Measurements from ENCODE around the gene PHF2. TPM values are rescaled to one million over a fixed set of nuclear protein-coding genes. Genes with fewer than 3 reads are reported as not detected.

PHF2 gene
- total RNA-seq, 2 experiments from 2014 or later = 20.6 to 23.7 TPM

DNA sequence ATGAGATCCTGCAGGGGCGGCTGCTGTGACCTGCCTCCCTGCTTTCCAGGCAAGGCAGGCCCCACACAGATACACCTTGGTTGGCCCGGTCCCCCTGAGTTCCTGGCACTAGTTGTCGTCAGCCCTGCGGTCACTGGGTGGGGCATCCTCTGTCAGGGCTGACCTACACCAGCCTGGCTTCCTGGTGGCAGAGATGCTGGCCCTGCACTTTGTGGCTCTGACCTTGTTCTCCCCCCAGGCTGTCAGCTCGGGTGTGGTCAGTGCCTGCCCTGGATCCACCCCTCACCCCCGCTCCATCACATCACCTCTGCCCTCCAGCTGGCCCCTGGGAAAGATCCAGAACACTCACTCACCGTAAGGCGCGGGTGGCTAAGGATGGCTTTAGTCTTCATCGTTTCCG, 74.1 kb downstream of the PHF2 start:
- Histone ChIP-seq H3K4me3 (ENCODE audit: low read depth, low read length, poor library complexity, severe bottlenecking) (no peak overlapping the region), H3K4me2 (ENCODE audit: low read length) (no peak overlapping the region)
- CTCF ChIA-PET (ENCODE audit: unreplicated experiment) = no interaction called here

GRCh38 chr9:93651521-93651950, 75.2 kb downstream of the PHF2 start:
- no peak for TF ChIP-seq EZH2phosphoT487 (IDR thresholded peaks at IDR 0.05; ENCODE audit: borderline replicate concordance, low read depth, low read length)
- TF ChIP-seq, protein P1, sequence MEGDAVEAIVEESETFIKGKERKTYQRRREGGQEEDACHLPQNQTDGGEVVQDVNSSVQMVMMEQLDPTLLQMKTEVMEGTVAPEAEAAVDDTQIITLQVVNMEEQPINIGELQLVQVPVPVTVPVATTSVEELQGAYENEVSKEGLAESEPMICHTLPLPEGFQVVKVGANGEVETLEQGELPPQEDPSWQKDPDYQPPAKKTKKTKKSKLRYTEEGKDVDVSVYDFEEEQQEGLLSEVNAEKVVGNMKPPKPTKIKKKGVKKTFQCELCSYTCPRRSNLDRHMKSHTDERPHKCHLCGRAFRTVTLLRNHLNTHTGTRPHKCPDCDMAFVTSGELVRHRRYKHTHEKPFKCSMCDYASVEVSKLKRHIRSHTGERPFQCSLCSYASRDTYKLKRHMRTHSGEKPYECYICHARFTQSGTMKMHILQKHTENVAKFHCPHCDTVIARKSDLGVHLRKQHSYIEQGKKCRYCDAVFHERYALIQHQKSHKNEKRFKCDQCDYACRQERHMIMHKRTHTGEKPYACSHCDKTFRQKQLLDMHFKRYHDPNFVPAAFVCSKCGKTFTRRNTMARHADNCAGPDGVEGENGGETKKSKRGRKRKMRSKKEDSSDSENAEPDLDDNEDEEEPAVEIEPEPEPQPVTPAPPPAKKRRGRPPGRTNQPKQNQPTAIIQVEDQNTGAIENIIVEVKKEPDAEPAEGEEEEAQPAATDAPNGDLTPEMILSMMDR (conservative IDR thresholded peaks at IDR 0.05; ENCODE audit: low read length) = no peak
- BruUV-seq (replicated peaks) = no TSS peak
- Histone ChIP-seq H3K79me2 (ENCODE audit: insufficient read depth, low read depth, low read length) (no peaks in the 10 kb centered on the region), H3K4me2 (ENCODE audit: low read length) (no peak overlapping the region), H3K4me1 (ENCODE audit: insufficient read depth, low read length, poor library complexity, severe bottlenecking) (no peaks in the 10 kb centered on the region), H3K4me3 (ENCODE audit: low read depth, low read length, poor library complexity, severe bottlenecking) (no peak overlapping the region), H3K27ac (ENCODE audit: low read depth, low read length, poor library complexity, severe bottlenecking) (no peak overlapping the region), H2AFZ (ENCODE audit: low read length) (no peak overlapping the region), H3K9me2 (ENCODE audit: insufficient read depth, low read length) (no peaks in the 10 kb centered on the region), H3K9me3 (ENCODE audit: low read length) (no peaks in the 10 kb centered on the region), H4K20me1 (ENCODE audit: insufficient read depth, low read length) (no peaks in the 10 kb centered on the region), H3K36me3 (ENCODE audit: insufficient read depth, low read length) (peaks cover 10% of the 10 kb centered on the region)
- CTCF ChIA-PET (ENCODE audit: unreplicated experiment) = no interaction called here
- no peak for DNase-seq (ENCODE audit: low spot score)
- intact Hi-C loops (cut with micrococcal nuclease; ENCODE audit: unreplicated experiment) = no loop called here
- POLR2A ChIA-PET = interaction anchor here (0.6 to 0.7 kb wide), 3 partner anchors 15 to 946 kb away, joined by 3 to 5 read pairs (median 3); no protein-coding TSS in a partner anchor

More for the DNA sequence above, 74.1 kb downstream of the PHF2 start:
- intact Hi-C loops (cut with micrococcal nuclease; ENCODE audit: unreplicated experiment) = no loop called here
- Histone ChIP-seq H4K20me1 (ENCODE audit: insufficient read depth, low read length) (no peaks in the 10 kb centered on the region), H2AFZ (ENCODE audit: low read length) (no peak overlapping the region), H3K36me3 (ENCODE audit: insufficient read depth, low read length) (peaks cover 10% of the 10 kb centered on the region), H3K79me2 (ENCODE audit: insufficient read depth, low read depth, low read length) (no peaks in the 10 kb centered on the region), H3K4me1 (ENCODE audit: insufficient read depth, low read length, poor library complexity, severe bottlenecking) (no peaks in the 10 kb centered on the region), H3K9me2 (ENCODE audit: insufficient read depth, low read length) (no peaks in the 10 kb centered on the region), H3K27ac (ENCODE audit: low read depth, low read length, poor library complexity, severe bottlenecking) (no peak overlapping the region), H3K9me3 (ENCODE audit: low read length) (no peaks in the 10 kb centered on the region)
- no TSS peak for BruUV-seq (replicated peaks)
- no peak for TF ChIP-seq EZH2phosphoT487 (IDR thresholded peaks at IDR 0.05; ENCODE audit: borderline replicate concordance, low read depth, low read length)
- TF ChIP-seq, protein P1 (conservative IDR thresholded peaks at IDR 0.05; ENCODE audit: low read length) = no peak
- DNase-seq (ENCODE audit: low spot score) = no peak
- POLR2A ChIA-PET = interaction anchor here (0.6 kb wide), 1 partner anchor 94 kb away, joined by 3 read pairs; no protein-coding TSS in a partner anchor

DNA sequence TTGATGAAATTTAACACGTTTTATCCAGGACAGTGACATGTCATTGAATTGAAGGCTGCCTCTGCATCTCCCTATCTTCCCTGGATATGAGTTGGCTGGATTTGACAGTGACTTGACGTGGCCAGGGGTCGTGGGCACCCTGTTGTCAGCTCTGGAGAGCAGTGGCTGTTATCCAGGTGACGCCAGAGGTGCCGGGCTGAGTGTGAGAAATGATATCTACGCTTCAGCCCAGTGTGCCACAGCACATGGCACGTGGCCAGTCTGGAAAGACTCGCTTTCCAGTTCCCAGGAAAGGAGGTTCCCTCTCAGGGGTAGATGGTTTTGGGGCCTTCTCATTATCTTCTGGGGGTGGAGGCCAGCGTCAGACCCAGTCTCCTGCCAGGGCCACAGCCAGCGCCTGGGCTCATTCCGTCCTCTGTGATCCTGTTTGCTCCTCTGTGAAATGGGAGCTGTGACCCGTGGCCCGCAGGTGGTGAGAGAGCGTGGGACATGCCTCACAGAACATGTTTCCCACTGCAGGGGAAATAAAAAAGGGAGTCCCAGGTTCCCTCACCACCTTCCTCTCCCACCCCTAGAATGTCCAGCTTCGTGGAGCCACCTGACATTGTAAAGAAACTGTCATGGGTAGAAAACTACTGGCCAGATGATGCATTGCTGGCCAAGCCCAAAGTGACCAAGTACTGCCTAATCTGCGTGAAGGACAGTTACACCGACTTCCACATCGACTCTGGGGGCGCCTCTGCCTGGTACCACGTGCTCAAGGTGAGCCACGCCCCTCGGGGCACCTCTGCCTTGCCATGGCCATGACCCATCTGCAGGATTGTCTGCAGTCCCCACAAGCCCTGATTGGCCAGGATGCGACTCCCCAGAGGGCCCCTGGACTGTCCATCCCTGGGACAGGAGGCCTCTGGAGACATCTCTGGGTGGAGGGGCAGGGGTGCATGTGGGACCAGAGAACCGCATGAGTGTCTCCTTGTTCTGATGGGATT, 76.5 kb downstream of the PHF2 start:
- no peak for DNase-seq (ENCODE audit: low spot score)
- intact Hi-C loops (cut with micrococcal nuclease; ENCODE audit: unreplicated experiment) = no loop called here
- ChIA-PET POLR2A (no interaction called here), CTCF (ENCODE audit: unreplicated experiment) (no interaction called here)
- Histone ChIP-seq H3K79me2 (ENCODE audit: insufficient read depth, low read depth, low read length) (no peaks in the 10 kb centered on the region), H3K9me2 (ENCODE audit: insufficient read depth, low read length) (no peaks in the 10 kb centered on the region), H3K4me2 (ENCODE audit: low read length) (no peak overlapping the region), H4K20me1 (ENCODE audit: insufficient read depth, low read length) (no peaks in the 10 kb centered on the region), H2AFZ (ENCODE audit: low read length) (no peak overlapping the region), H3K27ac (ENCODE audit: low read depth, low read length, poor library complexity, severe bottlenecking) (no peak overlapping the region), H3K36me3 (ENCODE audit: insufficient read depth, low read length) (peaks cover 10% of the 10 kb centered on the region), H3K4me1 (ENCODE audit: insufficient read depth, low read length, poor library complexity, severe bottlenecking) (no peaks in the 10 kb centered on the region), H3K9me3 (ENCODE audit: low read length) (no peaks in the 10 kb centered on the region), H3K4me3 (ENCODE audit: low read depth, low read length, poor library complexity, severe bottlenecking) (no peak overlapping the region)
- TF ChIP-seq EZH2phosphoT487 (IDR thresholded peaks at IDR 0.05; ENCODE audit: borderline replicate concordance, low read depth, low read length) = no peak
- TF ChIP-seq, protein P1 (conservative IDR thresholded peaks at IDR 0.05; ENCODE audit: low read length) = no peak
- no TSS peak for BruUV-seq (replicated peaks)
